ENCODE results near the gene LRRC53. TPM values are rescaled to one million over a fixed set of nuclear protein-coding genes. Genes with fewer than 3 reads are reported as not detected.
A peak's percentile ranks its signal among the peaks of the same experiment; 100 is the strongest.

Gene LRRC53
- total RNA-seq, 2 experiments from 2014 or later, result not detected

- Mint-ChIP-seq H3K36me3 (ENCODE audit: low read depth) (no peaks in the 10 kb centered on the region), H3K27me3 (no peaks in the 10 kb centered on the region), H3K27ac (no peak overlapping the region), H3K4me3 (no peak overlapping the region), H3K9me3 (ENCODE audit: low read depth) (no peaks in the 10 kb centered on the region), H3K4me1 (no peaks in the 10 kb centered on the region)
- intact Hi-C loops (cut with DNase I, micrococcal nuclease), result no loop called here
- ChIA-PET CTCF (interaction anchor here (0.6 kb wide), 1 partner anchor 130 kb away, joined by 3 read pairs; no protein-coding TSS in a partner anchor), POLR2A (no interaction called here)
- ATAC-seq (no peak), DNase-seq (no peak)
Observed at GRCh38 chr1:74465193-74465681, 47.2 kb downstream of the LRRC53 start.

DNA sequence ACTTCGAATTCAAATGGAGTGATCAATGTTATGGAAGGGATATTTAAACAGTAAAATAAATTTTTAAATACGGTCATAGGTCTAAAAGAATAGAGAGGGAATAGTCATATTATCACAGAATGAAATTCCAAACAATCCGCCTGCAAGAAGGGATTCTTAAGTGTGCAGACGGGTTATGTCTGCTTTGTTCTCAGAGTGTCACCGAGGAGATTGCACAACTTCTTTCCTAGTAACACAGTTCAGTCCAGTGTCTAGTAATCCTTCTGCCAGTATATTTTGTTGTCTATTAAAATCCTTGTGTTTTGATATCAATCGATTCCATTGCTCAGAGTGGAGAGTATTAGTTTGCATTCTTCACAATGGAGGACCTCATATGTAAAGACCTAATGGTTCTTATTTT, 48.4 kb downstream of the LRRC53 start:
- ChIA-PET CTCF (no interaction called here), POLR2A (no interaction called here)
- no peaks in the 10 kb centered on the region for H3K27me3 Mint-ChIP-seq
- intact Hi-C loops (cut with DNase I, micrococcal nuclease), result no loop called here
- H3K4me3 Mint-ChIP-seq, result no peak overlapping the region
- H3K27ac Mint-ChIP-seq, result no peak overlapping the region
- ATAC-seq, result no peak
- no peak for DNase-seq
- no peaks in the 10 kb centered on the region for H3K36me3 Mint-ChIP-seq (ENCODE audit: low read depth)
- H3K4me1 Mint-ChIP-seq, result no peaks in the 10 kb centered on the region
- H3K9me3 Mint-ChIP-seq (ENCODE audit: low read depth), result no peaks in the 10 kb centered on the region

- Mint-ChIP-seq H3K27me3 (no peaks in the 10 kb centered on the region), H3K27ac (no peak overlapping the region), H3K4me1 (no peaks in the 10 kb centered on the region), H3K4me3 (no peak overlapping the region), H3K9me3 (ENCODE audit: low read depth) (no peaks in the 10 kb centered on the region), H3K36me3 (ENCODE audit: low read depth) (no peaks in the 10 kb centered on the region)
- ATAC-seq, result peak; percentile 33
- intact Hi-C loops (cut with DNase I, micrococcal nuclease), result no loop called here
- POLR2A ChIA-PET, result no interaction called here
- no peak for DNase-seq
- CTCF ChIA-PET, result interaction anchor here (1.4 kb wide), 1 partner anchor 226 kb away, joined by 4 read pairs; no protein-coding TSS in a partner anchor
Observed at GRCh38 chr1:74463333-74463988, 49.0 kb downstream of the LRRC53 start.

DNA sequence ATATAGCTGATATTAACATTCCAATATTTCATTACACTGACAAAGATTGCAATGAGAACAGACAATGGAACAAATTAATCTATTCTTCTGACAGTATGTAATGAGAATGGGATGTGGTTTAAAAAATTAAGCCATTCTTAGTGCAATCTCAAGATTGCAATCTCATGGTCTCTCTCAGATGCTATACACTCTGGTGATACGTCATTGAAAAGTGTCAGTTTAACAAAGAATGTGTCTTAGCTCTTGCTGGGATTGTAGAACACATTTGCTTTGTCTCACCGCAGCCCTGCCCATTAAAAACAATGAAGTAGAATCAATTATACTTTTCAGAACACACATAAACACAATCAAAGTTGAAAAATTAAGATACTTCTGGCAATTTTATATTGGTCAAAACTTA, 55.2 kb downstream of the LRRC53 start:
- intact Hi-C loops (cut with DNase I, micrococcal nuclease), result no loop called here
- Mint-ChIP-seq H3K9me3 (ENCODE audit: low read depth) (no peaks in the 10 kb centered on the region), H3K4me1 (no peaks in the 10 kb centered on the region), H3K27ac (no peak overlapping the region), H3K27me3 (no peaks in the 10 kb centered on the region), H3K36me3 (ENCODE audit: low read depth) (no peaks in the 10 kb centered on the region), H3K4me3 (no peak overlapping the region)
- no peak for DNase-seq
- ChIA-PET POLR2A (no interaction called here), CTCF (interaction anchor here (0.9 to 1.3 kb wide), 2 partner anchors 31 to 232 kb away, joined by 3 read pairs; no protein-coding TSS in a partner anchor)
- ATAC-seq, result no peak

DNA sequence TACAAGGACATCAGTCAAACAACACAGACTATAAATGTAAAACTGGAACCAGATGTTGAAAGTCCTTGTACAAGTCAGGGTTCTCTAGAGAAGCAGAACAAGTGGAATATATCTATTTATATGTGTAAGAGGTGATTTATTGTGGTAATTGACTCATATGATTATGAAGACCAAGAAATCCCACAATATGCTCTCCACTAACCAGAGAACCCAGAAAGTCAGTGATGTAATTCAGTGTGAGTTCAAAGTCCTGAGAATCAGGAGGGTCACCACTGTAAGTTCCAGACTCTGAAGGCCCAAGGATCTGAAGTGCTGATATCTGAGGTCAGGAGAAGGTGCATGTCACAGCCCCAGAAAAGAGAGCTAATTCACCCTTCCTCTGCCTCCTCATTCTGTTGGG, 57.0 kb downstream of the LRRC53 start:
- no peak overlapping the region for H3K4me3 Mint-ChIP-seq
- POLR2A ChIA-PET, result no interaction called here
- no peaks in the 10 kb centered on the region for H3K4me1 Mint-ChIP-seq
- CTCF ChIA-PET, result no interaction called here
- H3K27ac Mint-ChIP-seq, result no peak overlapping the region
- DNase-seq, result no peak
- H3K27me3 Mint-ChIP-seq, result no peaks in the 10 kb centered on the region
- intact Hi-C loops (cut with DNase I, micrococcal nuclease), result no loop called here
- no peak for ATAC-seq
- H3K36me3 Mint-ChIP-seq (ENCODE audit: low read depth), result no peaks in the 10 kb centered on the region
- H3K9me3 Mint-ChIP-seq (ENCODE audit: low read depth), result no peaks in the 10 kb centered on the region

- ATAC-seq (no peak), DNase-seq (no peak)
- POLR2A ChIA-PET, result no interaction called here
- Mint-ChIP-seq H3K27ac (no peak overlapping the region), H3K4me1 (no peaks in the 10 kb centered on the region), H3K27me3 (no peaks in the 10 kb centered on the region), H3K36me3 (ENCODE audit: low read depth) (no peaks in the 10 kb centered on the region), H3K4me3 (no peak overlapping the region), H3K9me3 (ENCODE audit: low read depth) (no peaks in the 10 kb centered on the region)
- CTCF ChIA-PET, result no interaction called here
- intact Hi-C loops (cut with DNase I, micrococcal nuclease), result no loop called here
Observed at GRCh38 chr1:74453277-74453676, 59.1 kb downstream of the LRRC53 start.

DNA sequence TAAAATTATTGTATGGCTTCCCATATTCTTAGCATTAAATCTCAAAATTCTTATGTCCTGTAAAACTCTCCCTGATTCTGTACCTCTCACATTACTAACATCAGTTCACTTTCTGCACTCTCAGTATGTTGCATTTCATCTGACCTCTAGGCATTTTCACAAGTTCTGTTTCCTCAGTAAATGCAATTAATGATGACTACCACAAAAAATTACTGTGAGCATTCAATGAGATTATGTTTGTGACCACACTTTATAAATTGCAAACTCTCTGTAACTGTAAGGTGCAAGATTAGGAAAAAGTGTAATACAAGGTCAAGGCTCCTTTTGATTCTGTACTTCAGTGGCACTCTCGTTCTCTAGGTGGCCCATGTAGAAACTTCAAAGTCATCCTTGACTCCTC, 60.4 kb downstream of the LRRC53 start:
- Mint-ChIP-seq H3K4me1 (no peaks in the 10 kb centered on the region), H3K27me3 (no peaks in the 10 kb centered on the region)
- intact Hi-C loops (cut with DNase I, micrococcal nuclease), result no loop called here

GRCh38 chr1:74437035-74437434, 75.4 kb downstream of the LRRC53 start:
- ATAC-seq, result no peak
- H3K27ac Mint-ChIP-seq, result no peak overlapping the region
- H3K4me3 Mint-ChIP-seq, result no peak overlapping the region
- no peaks in the 10 kb centered on the region for H3K36me3 Mint-ChIP-seq (ENCODE audit: low read depth)
- intact Hi-C loops (cut with DNase I, micrococcal nuclease), result no loop called here
- H3K4me1 Mint-ChIP-seq, result no peaks in the 10 kb centered on the region
- ChIA-PET POLR2A (no interaction called here), CTCF (no interaction called here)
- no peaks in the 10 kb centered on the region for H3K27me3 Mint-ChIP-seq
- no peak for DNase-seq
- no peaks in the 10 kb centered on the region for H3K9me3 Mint-ChIP-seq (ENCODE audit: low read depth)

More for the DNA sequence above, 60.4 kb downstream of the LRRC53 start:
- H3K36me3 Mint-ChIP-seq (ENCODE audit: low read depth), result no peaks in the 10 kb centered on the region
- no peak for ATAC-seq
- H3K4me3 Mint-ChIP-seq, result no peak overlapping the region
- DNase-seq, result no peak
- ChIA-PET CTCF (no interaction called here), POLR2A (no interaction called here)
- no peaks in the 10 kb centered on the region for H3K9me3 Mint-ChIP-seq (ENCODE audit: low read depth)
- no peak overlapping the region for H3K27ac Mint-ChIP-seq

DNA sequence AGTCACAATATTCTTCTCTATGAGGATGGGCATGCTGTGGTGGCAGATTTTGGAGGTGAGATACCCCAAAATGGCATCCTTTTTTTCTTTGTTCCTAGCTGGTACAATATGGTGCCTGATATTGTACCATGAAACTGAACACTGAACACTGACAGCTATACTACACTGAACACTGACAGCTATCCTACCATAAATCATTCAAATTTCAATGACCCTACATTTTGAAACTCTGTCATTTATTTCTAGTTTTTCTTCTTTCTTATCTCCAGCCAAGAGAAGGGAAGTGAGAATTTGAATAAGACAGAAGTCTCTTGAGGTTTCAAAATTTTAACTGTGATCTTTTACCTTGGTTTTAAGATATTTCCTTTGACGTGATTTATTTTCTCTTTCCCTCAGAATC, 76.3 kb downstream of the LRRC53 start:
- CTCF ChIA-PET, result interaction anchor here (0.6 kb wide), 1 partner anchor 450 kb away, joined by 3 read pairs; no protein-coding TSS in a partner anchor
- Mint-ChIP-seq H3K4me3 (no peak overlapping the region), H3K4me1 (no peaks in the 10 kb centered on the region), H3K9me3 (ENCODE audit: low read depth) (no peaks in the 10 kb centered on the region), H3K36me3 (ENCODE audit: low read depth) (no peaks in the 10 kb centered on the region), H3K27me3 (no peaks in the 10 kb centered on the region), H3K27ac (no peak overlapping the region)
- ATAC-seq (no peak), DNase-seq (no peak)
- intact Hi-C loops (cut with DNase I, micrococcal nuclease), result no loop called here
- POLR2A ChIA-PET, result interaction anchor here (0.7 kb wide), 1 partner anchor 365 kb away, joined by 6 read pairs; no protein-coding TSS in a partner anchor

- Mint-ChIP-seq H3K27me3 (no peaks in the 10 kb centered on the region), H3K36me3 (ENCODE audit: low read depth) (no peaks in the 10 kb centered on the region), H3K4me3 (no peak overlapping the region), H3K4me1 (no peaks in the 10 kb centered on the region), H3K9me3 (ENCODE audit: low read depth) (no peaks in the 10 kb centered on the region), H3K27ac (no peak overlapping the region)
- intact Hi-C loops (cut with DNase I, micrococcal nuclease), result no loop called here
- ATAC-seq (no peak), DNase-seq (no peak)
- ChIA-PET POLR2A (no interaction called here), CTCF (no interaction called here)
Observed at GRCh38 chr1:74434321-74434720, 78.1 kb downstream of the LRRC53 start.

DNA sequence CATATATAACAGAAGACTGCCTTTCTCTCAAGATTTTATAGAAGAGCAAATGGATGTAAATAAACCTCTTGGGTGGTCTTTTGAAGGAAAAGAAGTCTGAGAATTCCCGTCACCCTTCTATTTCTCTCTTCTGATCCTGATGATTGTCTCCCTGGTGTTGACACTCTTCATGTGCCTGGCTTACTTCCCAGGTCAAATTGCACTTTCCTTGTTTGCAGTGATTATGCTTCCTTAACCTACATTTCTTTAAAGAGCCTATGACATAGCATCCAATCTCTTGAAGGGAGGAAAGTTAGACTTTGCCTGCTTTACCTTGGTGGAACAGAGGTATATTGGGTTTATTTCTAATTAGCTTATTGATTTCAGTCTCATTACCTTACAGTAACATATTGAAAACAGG, 80.1 kb downstream of the LRRC53 start:
- no peak overlapping the region for H3K27ac Mint-ChIP-seq
- ATAC-seq, result no peak
- ChIA-PET POLR2A (no interaction called here), CTCF (no interaction called here)
- intact Hi-C loops (cut with DNase I, micrococcal nuclease), result no loop called here
- no peaks in the 10 kb centered on the region for H3K27me3 Mint-ChIP-seq
- no peak for DNase-seq
- no peaks in the 10 kb centered on the region for H3K36me3 Mint-ChIP-seq (ENCODE audit: low read depth)
- H3K9me3 Mint-ChIP-seq (ENCODE audit: low read depth), result no peaks in the 10 kb centered on the region
- H3K4me1 Mint-ChIP-seq, result no peaks in the 10 kb centered on the region
- no peak overlapping the region for H3K4me3 Mint-ChIP-seq

- ATAC-seq (no peak), DNase-seq (no peak)
- ChIA-PET CTCF (no interaction called here), POLR2A (no interaction called here)
- no peaks in the 10 kb centered on the region for H3K36me3 Mint-ChIP-seq (ENCODE audit: low read depth)
- no peaks in the 10 kb centered on the region for H3K9me3 Mint-ChIP-seq (ENCODE audit: low read depth)
- H3K4me3 Mint-ChIP-seq, result no peak overlapping the region
- no peak overlapping the region for H3K27ac Mint-ChIP-seq
- no peaks in the 10 kb centered on the region for H3K4me1 Mint-ChIP-seq
- intact Hi-C loops (cut with DNase I, micrococcal nuclease), result no loop called here
- H3K27me3 Mint-ChIP-seq, result no peaks in the 10 kb centered on the region
Observed at GRCh38 chr1:74431531-74431930, 80.9 kb downstream of the LRRC53 start.
